K562 (cell line): ENCODE results near the gene GEMIN5. TPM values are rescaled to one million over a fixed set of nuclear protein-coding genes. Genes with fewer than 3 reads are reported as not detected.

ENCODE experiments used
- GABPB2 ChIP-seq: fragments of 250-450 bp; sonication (Bioruptor Pico); conservative IDR thresholded peaks from 2 replicates; pipeline ENCODE4 v1.5.1; 2021; ENCODE audit warnings: mild to moderate bottlenecking
- KDM1A ChIP-seq, 2 experiments: fragments of 450-650 bp; IDR thresholded peaks; 2 replicates each; pipeline ENCODE4 v1.6.1; 2016; ENCODE audit warnings: mild to moderate bottlenecking in 2 of 2
- NFATC3 ChIP-seq: fragments of 450-650 bp; IDR thresholded peaks from 2 replicates; pipeline ENCODE4 v1.6.1; 2017; ENCODE audit warnings: mild to moderate bottlenecking
- RBM14 ChIP-seq: fragments of 200-400 bp; formaldehyde crosslinking; IDR thresholded peaks from 2 replicates; pipeline ENCODE4 v1.6.1; 2018; ENCODE audit warnings: low read depth, mild to moderate bottlenecking, low read length, moderate library complexity, borderline replicate concordance; ENCODE audit not compliant: insufficient read depth
- RUNX1 ChIP-seq: sonication (generic); IDR thresholded peaks from 2 replicates; pipeline ENCODE4 v1.6.1; 2016; ENCODE audit warnings: antibody characterized with exemption, low read depth
- TAF1 ChIP-seq: IDR thresholded peaks from 2 replicates; pipeline ENCODE4 v1.6.1; 2011; ENCODE audit warnings: mild to moderate bottlenecking, low read length, moderate library complexity; ENCODE audit not compliant: insufficient read depth, control insufficient read depth, severe bottlenecking; ENCODE audit errors: extremely low read depth
- ZBTB40 ChIP-seq, 2 experiments: fragments of 450-650 bp in 1 of 2; sonication (generic) in 1 of 2; formaldehyde crosslinking in 1 of 2; IDR thresholded peaks; 2 replicates each; pipeline versions ENCODE4 v1.7.1 to v1.9.0; 2016 to 2022; ENCODE audit warnings: inconsistent platforms in 1 of 2, mild to moderate bottlenecking in 1 of 2, missing genetic modification reagents in 1 of 2
- ZNF24 ChIP-seq: fragments of 450-650 bp; IDR thresholded peaks from 2 replicates; pipeline ENCODE4 v1.6.1; 2016
- ZNF395 ChIP-seq: fragments of 200-800 bp; sonication (Bioruptor generic); IDR thresholded peaks from 2 replicates; pipeline ENCODE4 v1.6.1; 2017; ENCODE audit warnings: missing genetic modification characterization, missing compliant biosample characterization
- polyA plus RNA-seq, 8 experiments: library from polyadenylated mRNA; depleted of rRNA in 4 of 8; stranded (reverse) in 5 of 8; unstranded in 3 of 8; fragments of >200 nt; fragmentation: Nextera tagmentation in 2 of 8; fragmentation: Illumina TruSeq in 1 of 8; extraction: Ambion mirVana in 2 of 8; extraction: Trizol in 1 of 8; gene quantifications; 2 replicates each; pipeline versions ENCODE4 v1.2.1 to v1.2.3, GENCODE V29; 2011 to 2014; ENCODE audit warnings: inconsistent platforms in 1 of 8, missing spikeins in 1 of 8
- total RNA-seq, 7 experiments: library from RNA; depleted of rRNA in 6 of 7; stranded (reverse); fragments of >200 nt in 6 of 7; fragmentation: Illumina TruSeq in 2 of 7; extraction: Trizol in 2 of 7; gene quantifications; 2 replicates each; pipeline versions ENCODE4 v1.2.1 to v1.2.3, GENCODE V29; 2011 to 2021; ENCODE audit warnings: low replicate concordance in 1 of 7
- TF ChIP-seq, protein P1 (sequence below): fragments of 450-650 bp; IDR thresholded peaks from 2 replicates; pipeline ENCODE4 v1.6.1; 2014; ENCODE audit warnings: low read depth, mild to moderate bottlenecking, moderate library complexity, borderline replicate concordance
- TF ChIP-seq, protein P2 (sequence below): fragments of 450-650 bp; formaldehyde crosslinking; IDR thresholded peaks from 2 replicates; pipeline ENCODE4 v1.4.0; 2020; ENCODE audit warnings: mild to moderate bottlenecking, moderate library complexity

The GEMIN5 gene
- total and polyA plus RNA-seq, 9 of the 15 experiments (the other 6 are each of a cell fraction or from before 2014, with no cell fraction given), result 10.3 to 48.2 (median 34.7) TPM

DNA sequence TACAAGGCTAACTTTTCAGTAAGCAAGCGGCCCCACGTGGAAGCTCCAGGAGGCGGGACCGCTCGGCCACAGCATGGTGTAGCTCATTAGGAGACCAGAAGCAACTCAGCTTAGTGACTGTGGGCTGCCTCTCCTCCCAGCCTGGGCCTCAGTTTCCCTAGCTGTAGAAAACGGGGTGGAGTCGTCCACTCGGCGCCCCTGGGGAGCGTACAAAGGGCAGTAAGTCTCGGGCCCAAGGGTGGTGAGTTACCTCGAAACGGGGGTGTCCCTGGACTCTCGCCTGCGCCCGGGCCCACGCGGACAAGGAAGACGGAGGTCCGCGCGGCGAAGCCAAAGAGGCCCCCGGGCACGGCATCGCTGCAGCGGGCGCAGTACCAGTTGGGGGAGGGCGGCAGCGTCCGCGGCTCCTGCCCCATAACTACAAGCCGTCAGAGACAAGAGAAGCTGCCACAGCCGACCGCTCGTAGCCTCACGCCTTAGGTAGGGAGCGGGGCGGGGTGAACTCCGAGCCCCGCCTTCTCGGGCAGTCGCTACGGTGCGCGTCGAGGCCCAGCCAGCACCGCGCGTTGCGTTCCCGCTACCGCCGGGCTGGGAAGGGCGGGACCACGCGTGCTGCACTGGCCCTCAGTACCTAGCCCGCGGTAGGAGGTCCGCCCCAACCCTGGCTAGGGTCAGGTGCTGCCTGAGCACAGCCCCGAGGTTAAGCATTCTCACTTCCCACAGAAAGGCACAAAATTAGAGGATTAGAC, at the start of gene GEMIN5 (continued):
- TF ChIP-seq KDM1A (IDR thresholded peaks at IDR 0.05) (no peak), ZNF395 (CRISPR knock-in tag) (0 out of 2 replicates have a peak, but pooled peaks have one; percentile 32), TAF1 (peak; percentile 67), GABPB2 (CRISPR knock-in tag) (no peak), RUNX1 (no peak), NFATC3 (no peak), ZBTB40 (IDR thresholded peaks at IDR 0.05) (no peak), ZBTB40 (CRISPR knock-in tag; IDR thresholded peaks at IDR 0.05) (no peak), ZNF24 (no peak), RBM14 (no peak)
- TF ChIP-seq, protein P1, sequence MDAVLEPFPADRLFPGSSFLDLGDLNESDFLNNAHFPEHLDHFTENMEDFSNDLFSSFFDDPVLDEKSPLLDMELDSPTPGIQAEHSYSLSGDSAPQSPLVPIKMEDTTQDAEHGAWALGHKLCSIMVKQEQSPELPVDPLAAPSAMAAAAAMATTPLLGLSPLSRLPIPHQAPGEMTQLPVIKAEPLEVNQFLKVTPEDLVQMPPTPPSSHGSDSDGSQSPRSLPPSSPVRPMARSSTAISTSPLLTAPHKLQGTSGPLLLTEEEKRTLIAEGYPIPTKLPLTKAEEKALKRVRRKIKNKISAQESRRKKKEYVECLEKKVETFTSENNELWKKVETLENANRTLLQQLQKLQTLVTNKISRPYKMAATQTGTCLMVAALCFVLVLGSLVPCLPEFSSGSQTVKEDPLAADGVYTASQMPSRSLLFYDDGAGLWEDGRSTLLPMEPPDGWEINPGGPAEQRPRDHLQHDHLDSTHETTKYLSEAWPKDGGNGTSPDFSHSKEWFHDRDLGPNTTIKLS, result peak; percentile 44; the same call in 1 of the 2 replicates
- TF ChIP-seq, protein P2, sequence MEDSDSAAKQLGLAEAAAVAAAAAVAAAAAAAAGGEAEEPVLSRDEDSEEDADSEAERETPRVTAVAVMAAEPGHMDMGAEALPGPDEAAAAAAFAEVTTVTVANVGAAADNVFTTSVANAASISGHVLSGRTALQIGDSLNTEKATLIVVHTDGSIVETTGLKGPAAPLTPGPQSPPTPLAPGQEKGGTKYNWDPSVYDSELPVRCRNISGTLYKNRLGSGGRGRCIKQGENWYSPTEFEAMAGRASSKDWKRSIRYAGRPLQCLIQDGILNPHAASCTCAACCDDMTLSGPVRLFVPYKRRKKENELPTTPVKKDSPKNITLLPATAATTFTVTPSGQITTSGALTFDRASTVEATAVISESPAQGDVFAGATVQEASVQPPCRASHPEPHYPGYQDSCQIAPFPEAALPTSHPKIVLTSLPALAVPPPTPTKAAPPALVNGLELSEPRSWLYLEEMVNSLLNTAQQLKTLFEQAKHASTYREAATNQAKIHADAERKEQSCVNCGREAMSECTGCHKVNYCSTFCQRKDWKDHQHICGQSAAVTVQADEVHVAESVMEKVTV (CRISPR knock-in tag), result no peak
